IgD-negative memory B cell (primary cell): ENCODE data around the gene ARRB1. TPM values are rescaled to one million over a fixed set of nuclear protein-coding genes. Genes with fewer than 3 reads are reported as not detected.
"Not testable (repeated sequence)": the region's sequence is repeated elsewhere in the genome, so short reads cannot be mapped to it uniquely, and the experiment has no call there.

ENCODE experiments used
- H3K27ac Mint-ChIP-seq, 3 donors: one replicate each; pipeline ENCODE4 v1.8.0; 2020 to 2022; ENCODE audit warnings: mild to moderate bottlenecking in 3 of 3, mixed read lengths in 3 of 3, moderate library complexity in 1 of 3
- H3K27me3 Mint-ChIP-seq: one replicate; pipeline ENCODE4 v1.8.0; 2021; ENCODE audit warnings: mixed read lengths
- H3K36me3 Mint-ChIP-seq: one replicate; pipeline ENCODE4 v1.8.0; 2020; ENCODE audit warnings: mild to moderate bottlenecking, mixed read lengths
- H3K4me1 Mint-ChIP-seq, 3 donors: one replicate each; pipeline ENCODE4 v1.8.0; 2020 to 2022; ENCODE audit warnings: mixed read lengths in 3 of 3, mild to moderate bottlenecking in 1 of 3
- H3K4me3 Mint-ChIP-seq, 4 donors: one replicate each; pipeline ENCODE4 v1.8.0; 2020 to 2022; ENCODE audit warnings: mild to moderate bottlenecking in 4 of 4, mixed read lengths in 4 of 4, moderate library complexity in 3 of 4
- H3K9me3 Mint-ChIP-seq, 3 donors: one replicate each; pipeline ENCODE4 v1.8.0; 2020 to 2021; ENCODE audit warnings: mixed read lengths in 3 of 3, mild to moderate bottlenecking in 1 of 3
- polyA plus RNA-seq: library from polyadenylated mRNA; unstranded; fragments of 300-500 nt; fragmentation: Illumina TruSeq; gene quantifications from one replicate; pipeline ENCODE4 v1.2.3, GENCODE V29; 2021

The ARRB1 gene
- polyA plus RNA-seq, 1 donor from 2014 or later, result 3.0 TPM

DNA sequence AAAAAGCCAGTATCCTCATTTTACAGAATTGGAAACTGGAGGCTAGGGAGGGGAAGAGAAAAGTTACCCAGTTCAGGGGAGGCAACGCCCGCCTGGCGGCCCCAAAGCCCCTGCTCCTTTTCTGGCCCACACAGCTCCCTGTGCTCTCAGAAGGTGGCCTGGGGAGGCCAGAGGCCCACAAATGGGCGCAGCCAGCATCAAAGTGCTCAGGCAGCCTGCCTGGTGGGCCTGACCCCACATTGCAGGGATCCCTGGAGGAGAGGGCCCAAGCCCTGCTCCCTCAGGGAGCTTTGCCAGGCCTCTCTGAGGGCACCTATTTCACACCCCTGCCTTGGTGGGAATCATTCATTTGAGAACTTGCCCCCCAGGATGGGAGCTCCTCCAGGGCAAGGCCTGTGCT lies 42.5 kb downstream of the ARRB1 start:
- no peak overlapping the region for H3K4me3 Mint-ChIP-seq
- peaks cover 0 to 2% (median 0%) of the 10 kb centered on the region in 3 donors for H3K9me3 Mint-ChIP-seq
- no peak overlapping the region for H3K27ac Mint-ChIP-seq
- no peaks in the 10 kb centered on the region for H3K36me3 Mint-ChIP-seq
- H3K4me1 Mint-ChIP-seq, result no peaks in the 10 kb centered on the region
- H3K27me3 Mint-ChIP-seq, result peaks cover 3% of the 10 kb centered on the region

DNA sequence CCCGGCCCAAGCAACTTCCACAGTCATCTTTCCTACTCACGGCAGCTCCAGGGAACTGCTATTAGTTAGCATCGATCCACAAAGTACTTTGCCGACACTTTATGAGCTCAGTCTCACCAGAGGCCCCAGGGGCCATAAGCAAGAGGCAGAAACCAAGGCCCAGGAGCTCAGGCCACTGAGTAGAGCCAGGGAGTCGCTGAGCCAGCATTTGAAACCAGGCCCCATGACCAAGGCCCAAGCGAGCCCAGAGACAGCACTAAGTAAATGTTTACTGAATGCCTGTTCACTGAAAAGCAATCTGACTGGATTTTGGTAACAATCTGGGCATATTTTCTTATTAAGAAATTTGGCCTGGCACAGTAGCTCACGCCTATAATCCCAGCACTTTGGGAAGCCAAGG lies 43.3 kb downstream of the ARRB1 start:
- Mint-ChIP-seq H3K27me3 (peaks cover 3% of the 10 kb centered on the region), H3K4me1 (no peaks in the 10 kb centered on the region), H3K4me3 (no peak overlapping the region), H3K27ac (no peak overlapping the region), H3K9me3 (peaks cover 0 to 2% (median 0%) of the 10 kb centered on the region in 3 donors), H3K36me3 (no peaks in the 10 kb centered on the region)

DNA sequence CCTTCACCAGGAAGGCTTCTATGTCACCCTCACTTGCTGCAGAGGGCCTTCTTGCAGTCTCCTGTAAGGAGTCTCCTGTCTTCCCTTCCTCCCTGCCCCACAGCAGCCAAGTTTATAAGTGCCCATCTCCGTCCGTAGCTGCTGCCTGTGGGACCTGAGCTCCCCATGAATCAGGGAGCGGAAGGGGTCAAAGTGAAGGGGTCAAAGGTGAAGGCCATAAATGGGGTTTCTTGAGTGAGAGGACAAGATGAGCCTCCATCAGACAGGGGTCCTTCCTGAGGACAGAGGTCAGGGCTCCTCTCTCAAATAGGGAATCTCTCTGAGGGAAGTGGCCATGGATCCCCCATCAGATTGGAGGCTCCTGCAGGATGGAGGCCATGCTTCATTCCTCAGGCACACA lies 44.4 kb downstream of the ARRB1 start:
- Mint-ChIP-seq H3K9me3 (no peaks in the 10 kb centered on the region), H3K4me1 (no peaks in the 10 kb centered on the region), H3K4me3 (no peak overlapping the region), H3K27ac (no peak overlapping the region), H3K27me3 (peaks cover 3% of the 10 kb centered on the region), H3K36me3 (no peaks in the 10 kb centered on the region)

DNA sequence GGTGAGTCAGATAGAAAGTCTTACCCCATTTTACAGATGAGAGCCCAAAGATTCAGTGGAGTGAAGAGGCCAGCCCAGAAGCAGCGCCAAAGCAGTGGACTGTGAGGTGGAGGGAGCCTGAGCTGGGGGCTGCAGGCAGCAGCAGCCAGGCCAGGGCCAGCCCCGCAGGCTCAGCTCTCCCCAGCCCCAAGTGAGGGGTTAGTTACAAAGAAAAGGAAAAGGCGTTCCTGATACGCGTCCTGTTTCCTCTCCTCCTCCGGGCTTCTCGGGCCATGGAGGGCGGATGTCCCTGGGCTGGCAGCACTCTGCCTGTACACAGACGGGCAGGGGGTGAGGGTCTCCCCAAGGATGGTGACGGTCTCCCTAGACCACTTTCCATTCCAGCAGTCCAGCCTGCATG lies 44.9 kb downstream of the ARRB1 start:
- Mint-ChIP-seq H3K9me3 (no peaks in the 10 kb centered on the region), H3K4me1 (no peaks in the 10 kb centered on the region), H3K4me3 (no peak overlapping the region), H3K27ac (no peak overlapping the region), H3K36me3 (no peaks in the 10 kb centered on the region), H3K27me3 (peaks cover 3% of the 10 kb centered on the region)

DNA sequence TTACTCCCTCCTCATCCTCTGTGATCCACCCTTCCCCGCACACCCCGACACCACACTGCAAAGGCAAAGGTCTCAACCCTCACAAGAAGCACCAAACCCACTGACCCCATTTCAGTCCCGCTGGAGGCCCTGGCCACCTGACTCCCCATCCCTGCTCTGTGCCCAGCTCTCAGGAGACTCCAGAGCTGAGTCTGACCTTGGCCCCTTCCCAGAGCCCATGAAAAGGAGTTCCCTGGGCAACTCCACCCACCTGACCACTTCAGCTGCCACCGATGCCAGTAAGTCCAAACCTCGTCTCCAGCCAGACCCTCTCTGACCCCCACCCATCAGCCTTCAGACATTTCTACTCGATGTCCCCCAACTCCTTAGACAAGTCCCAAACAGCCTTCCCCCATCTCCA lies 45.5 kb downstream of the ARRB1 start:
- Mint-ChIP-seq H3K4me1 (no peaks in the 10 kb centered on the region), H3K27me3 (peaks cover 3% of the 10 kb centered on the region), H3K27ac (no peak overlapping the region), H3K4me3 (no peak overlapping the region), H3K9me3 (no peaks in the 10 kb centered on the region), H3K36me3 (no peaks in the 10 kb centered on the region)

DNA sequence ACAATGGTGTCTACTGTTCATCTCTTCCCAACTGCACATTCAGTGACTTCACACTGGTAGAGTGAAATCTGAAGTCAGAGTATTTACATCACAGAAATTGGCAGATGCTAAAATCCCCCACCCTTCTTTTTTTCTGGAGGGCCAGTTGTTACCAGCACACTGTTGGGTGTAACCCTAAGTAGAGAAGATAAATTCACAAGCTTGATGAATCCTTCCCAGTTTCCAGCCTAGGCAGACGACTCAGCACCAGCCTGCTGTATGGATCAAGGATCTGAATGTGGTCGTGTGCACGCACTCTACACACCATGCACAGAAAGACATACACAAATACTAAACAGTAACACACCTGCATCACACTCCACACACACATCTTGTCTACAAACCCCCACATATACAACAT lies 46.0 kb downstream of the ARRB1 start:
- H3K4me3 Mint-ChIP-seq, result peak overlapping the region in 1 of 4 donors; percentile 70

DNA sequence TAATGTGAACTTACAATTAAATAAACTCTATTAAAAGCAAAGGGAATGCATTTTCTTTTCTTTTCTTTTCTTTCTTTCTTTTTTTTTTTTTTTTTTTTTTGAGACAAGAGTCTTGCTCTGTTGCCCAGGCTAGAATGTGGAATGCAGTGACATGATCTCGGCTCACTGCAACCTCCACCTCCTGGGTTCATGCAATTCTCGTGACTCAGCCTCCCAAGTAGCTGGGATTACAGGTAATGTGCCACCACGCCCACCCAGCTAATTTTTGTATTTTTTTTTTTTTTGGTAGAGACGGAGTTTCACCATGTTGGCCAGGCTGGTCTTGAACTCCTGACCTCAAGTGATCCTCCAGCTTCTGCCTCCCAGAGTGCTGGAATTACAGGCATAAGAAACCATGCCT lies 46.5 kb downstream of the ARRB1 start:
- H3K4me3 Mint-ChIP-seq, H3K27me3 Mint-ChIP-seq, H3K9me3 Mint-ChIP-seq, H3K27ac Mint-ChIP-seq, H3K36me3 Mint-ChIP-seq, H3K4me1 Mint-ChIP-seq: not testable (repeated sequence)

More for the DNA sequence above, 46.0 kb downstream of the ARRB1 start:
- Mint-ChIP-seq H3K27me3 (peaks cover 3% of the 10 kb centered on the region), H3K36me3 (no peaks in the 10 kb centered on the region), H3K27ac (no peak overlapping the region), H3K9me3 (no peaks in the 10 kb centered on the region), H3K4me1 (no peaks in the 10 kb centered on the region)

DNA sequence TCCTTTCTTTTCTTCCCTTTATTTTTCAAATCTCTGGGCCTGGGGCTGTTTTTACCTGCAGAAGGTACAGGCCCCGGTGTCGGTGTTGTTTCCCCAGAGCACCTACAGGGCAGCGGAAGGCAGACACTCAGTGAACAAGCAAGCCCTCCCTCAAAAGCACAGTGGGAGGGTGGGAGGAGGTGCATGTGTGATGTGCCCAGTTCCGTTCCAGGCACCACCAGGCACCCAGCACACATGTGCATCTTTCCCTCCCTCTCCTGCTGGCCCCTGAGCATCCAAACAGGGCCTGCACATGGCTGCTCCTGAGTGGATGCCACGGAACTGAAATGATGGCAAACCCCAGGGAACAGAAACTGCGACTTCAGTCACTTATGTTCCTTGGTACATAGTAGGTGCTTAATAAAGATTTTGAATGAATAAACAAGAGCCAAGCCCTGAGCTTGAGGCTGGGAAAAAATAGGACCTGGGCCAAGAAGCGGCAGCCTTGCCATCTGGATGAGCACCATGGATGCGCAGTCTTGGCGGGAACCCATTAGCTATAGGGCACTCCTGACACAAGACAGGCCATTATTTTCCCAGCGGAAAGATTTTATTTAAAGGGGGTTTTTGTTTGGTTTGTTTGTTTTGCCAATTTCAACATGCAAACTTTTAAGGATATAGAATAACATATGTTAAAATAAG lies 47.8 kb downstream of the ARRB1 start:
- Mint-ChIP-seq H3K9me3 (no peaks in the 10 kb centered on the region), H3K27me3 (peaks cover 2% of the 10 kb centered on the region), H3K4me3 (no peak overlapping the region), H3K27ac (no peak overlapping the region), H3K36me3 (no peaks in the 10 kb centered on the region), H3K4me1 (peaks cover 0 to 1% (median 0%) of the 10 kb centered on the region in 3 donors)

DNA sequence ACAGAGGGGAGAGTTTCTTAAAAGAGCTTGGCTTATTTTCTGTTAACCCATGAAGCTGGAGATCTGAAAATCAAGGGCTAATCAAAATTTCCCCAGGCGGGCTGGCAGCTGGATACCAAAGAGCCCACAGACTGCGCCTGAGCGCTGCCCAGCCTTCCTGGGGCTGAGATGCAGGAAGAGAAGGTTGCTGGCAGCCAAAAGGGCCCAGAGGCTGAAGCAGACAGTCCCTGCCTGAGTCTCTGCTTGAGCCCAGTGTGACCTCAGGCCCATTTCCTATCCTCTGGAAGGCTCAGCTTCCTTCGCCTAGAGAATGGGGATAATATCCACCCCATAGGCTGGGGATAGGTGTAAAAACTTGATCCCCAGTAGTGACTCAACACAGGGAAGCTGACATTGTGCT lies 49.1 kb downstream of the ARRB1 start:
- H3K4me3 Mint-ChIP-seq, result no peak overlapping the region
- H3K27ac Mint-ChIP-seq, result no peak overlapping the region
- H3K4me1 Mint-ChIP-seq, result peaks cover 0 to 1% (median 0%) of the 10 kb centered on the region in 3 donors
- no peaks in the 10 kb centered on the region for H3K36me3 Mint-ChIP-seq
- peaks cover 2% of the 10 kb centered on the region for H3K27me3 Mint-ChIP-seq
- no peaks in the 10 kb centered on the region for H3K9me3 Mint-ChIP-seq

DNA sequence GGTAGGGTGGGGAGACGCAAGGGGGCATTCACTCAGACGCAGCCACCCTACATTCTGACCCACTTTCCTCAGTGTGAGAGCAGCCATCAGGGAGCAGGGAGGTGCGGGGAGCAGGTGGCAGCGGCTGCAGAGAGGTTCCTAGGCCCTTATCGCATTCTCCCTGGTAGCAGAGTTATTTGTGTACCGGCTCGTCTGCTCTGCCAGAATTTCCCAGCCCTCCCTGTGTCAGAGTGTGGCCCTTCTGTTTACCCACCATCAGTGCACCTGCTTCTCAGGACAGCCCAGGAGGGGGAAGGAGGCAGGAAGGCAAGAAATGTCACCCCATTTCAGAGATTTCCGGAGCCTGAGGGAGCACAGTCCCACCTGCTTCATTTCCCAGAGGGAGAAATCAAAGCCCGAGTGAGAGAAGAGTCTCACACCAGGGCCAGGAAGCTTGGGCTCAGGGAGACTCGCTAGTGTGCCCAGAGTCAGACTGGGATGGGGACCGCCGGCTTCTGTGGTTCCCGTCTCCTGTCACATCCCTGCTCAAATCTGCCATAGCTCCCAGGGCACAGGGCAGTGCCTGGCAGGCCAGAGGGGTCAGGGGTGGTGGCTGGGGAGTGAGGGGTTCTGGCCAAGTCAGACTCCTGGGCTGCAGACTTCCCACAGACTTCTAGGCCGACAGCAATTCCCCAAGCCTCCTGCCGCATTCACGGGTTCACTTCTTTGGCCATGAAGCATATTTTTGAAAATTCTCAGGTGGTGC lies 49.7 kb downstream of the ARRB1 start:
- Mint-ChIP-seq H3K27me3 (peaks cover 2% of the 10 kb centered on the region), H3K4me3 (no peak overlapping the region), H3K36me3 (no peaks in the 10 kb centered on the region), H3K9me3 (peaks cover 0 to 3% (median 0%) of the 10 kb centered on the region in 3 donors), H3K4me1 (peaks cover 0 to 1% (median 0%) of the 10 kb centered on the region in 3 donors), H3K27ac (no peak overlapping the region)

DNA sequence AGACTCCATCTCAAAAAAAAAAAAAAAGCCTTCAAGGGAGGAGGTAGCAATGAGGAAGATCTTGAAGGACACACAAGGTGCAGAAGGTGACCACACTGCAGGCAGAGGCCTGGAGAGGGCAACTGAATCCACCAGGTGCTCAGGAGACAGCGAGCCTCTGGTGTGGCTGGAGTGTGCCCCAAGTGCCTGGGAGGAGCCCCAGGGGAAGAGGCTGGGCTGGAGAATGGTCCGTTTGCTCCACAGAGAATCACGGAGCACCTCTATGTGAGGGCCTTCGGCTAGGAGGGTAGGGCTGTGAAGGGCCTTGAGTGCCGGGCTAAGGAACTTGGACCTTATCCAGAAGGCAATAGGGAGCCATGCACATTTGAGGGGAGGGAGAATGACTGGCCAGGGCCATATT lies 50.3 kb downstream of the ARRB1 start:
- no peak overlapping the region for H3K4me3 Mint-ChIP-seq
- no peak overlapping the region for H3K27ac Mint-ChIP-seq
- peaks cover 2% of the 10 kb centered on the region for H3K27me3 Mint-ChIP-seq
- H3K4me1 Mint-ChIP-seq, result peaks cover 0 to 1% (median 0%) of the 10 kb centered on the region in 3 donors
- H3K9me3 Mint-ChIP-seq, result peaks cover 0 to 3% (median 0%) of the 10 kb centered on the region in 3 donors
- H3K36me3 Mint-ChIP-seq, result no peaks in the 10 kb centered on the region

DNA sequence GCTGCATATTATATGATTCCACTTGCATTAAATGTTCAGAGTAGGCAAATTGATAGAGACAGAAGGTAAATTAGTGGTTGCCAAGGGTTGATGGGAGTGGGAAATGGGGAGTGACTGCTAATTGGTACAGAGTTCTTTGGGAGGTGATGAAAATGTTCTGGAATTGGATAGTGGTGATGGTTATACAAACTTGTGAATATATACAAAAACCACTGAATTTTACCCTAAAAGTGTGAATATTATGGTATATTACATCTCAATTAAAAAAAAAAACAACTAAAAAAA lies 52.5 kb downstream of the ARRB1 start:
- peaks cover 0 to 1% (median 0%) of the 10 kb centered on the region in 3 donors for H3K4me1 Mint-ChIP-seq
- H3K9me3 Mint-ChIP-seq, result peaks cover 0 to 3% (median 0%) of the 10 kb centered on the region in 3 donors
- no peak overlapping the region for H3K27ac Mint-ChIP-seq
- H3K4me3 Mint-ChIP-seq, result no peak overlapping the region
- H3K36me3 Mint-ChIP-seq, result no peaks in the 10 kb centered on the region
- H3K27me3 Mint-ChIP-seq, result no peaks in the 10 kb centered on the region

DNA sequence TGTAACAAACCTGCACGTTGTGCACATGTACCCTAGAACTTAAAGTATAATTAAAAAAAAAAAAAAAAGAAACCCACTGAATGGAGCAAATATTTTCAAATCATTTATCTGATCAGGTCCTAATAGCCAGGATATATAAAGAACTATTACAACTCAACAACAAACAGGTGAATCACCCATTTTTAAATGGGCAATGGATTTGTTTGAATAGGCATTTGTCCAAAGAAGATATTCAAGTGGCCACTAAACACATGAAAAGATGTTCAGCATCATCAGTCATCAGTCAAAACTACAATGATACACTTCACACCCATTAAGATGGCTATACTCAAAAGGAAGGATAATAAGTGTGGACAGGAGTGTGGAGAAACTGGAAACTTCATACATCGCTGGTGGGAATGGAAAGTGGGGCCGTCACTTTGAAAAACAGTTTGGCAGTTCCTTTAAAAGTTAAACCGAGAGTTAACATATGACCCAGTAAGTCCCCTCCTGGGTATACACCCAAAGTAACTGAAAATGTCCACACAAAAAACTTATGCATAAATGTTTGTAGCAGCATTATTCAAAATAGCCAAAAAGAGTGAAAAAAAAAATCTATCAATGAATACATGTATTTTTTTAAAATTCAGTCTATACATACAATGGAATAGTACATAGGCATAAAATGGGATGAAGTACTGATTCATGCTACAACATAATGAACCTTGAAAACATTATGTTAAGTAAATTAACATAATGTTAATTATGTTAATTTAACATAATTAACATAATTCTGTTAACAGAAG lies 53.1 kb downstream of the ARRB1 start:
- H3K9me3 Mint-ChIP-seq, result peaks cover 0 to 3% (median 0%) of the 10 kb centered on the region in 3 donors
- H3K4me1 Mint-ChIP-seq, result peaks cover 0 to 1% (median 0%) of the 10 kb centered on the region in 3 donors
- no peak overlapping the region for H3K4me3 Mint-ChIP-seq
- H3K36me3 Mint-ChIP-seq, result peaks cover 1% of the 10 kb centered on the region
- no peak overlapping the region for H3K27ac Mint-ChIP-seq
- peaks cover 5% of the 10 kb centered on the region for H3K27me3 Mint-ChIP-seq

DNA sequence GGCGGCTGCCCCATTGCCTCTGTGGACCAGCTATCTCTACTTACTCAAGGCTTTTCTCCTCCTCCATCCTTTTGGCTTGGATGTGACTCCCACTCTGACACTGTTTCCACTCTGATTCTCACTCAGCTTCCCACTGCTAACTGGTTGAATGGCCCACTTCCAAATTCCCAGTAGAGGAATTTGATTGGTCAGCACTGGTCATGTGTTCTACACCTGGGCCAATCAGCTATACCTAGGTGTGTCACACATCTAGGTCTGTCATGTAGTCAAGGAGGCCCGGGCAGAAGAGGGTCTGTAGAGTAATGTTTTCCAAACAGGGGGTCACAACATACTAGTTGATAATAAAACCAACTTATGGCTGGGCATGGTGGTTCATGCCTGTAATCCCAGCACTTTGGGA lies 57.6 kb downstream of the ARRB1 start:
- peaks cover 18% of the 10 kb centered on the region for H3K27me3 Mint-ChIP-seq
- peaks cover 1% of the 10 kb centered on the region for H3K36me3 Mint-ChIP-seq
- no peaks in the 10 kb centered on the region for H3K4me1 Mint-ChIP-seq
- peaks cover 0 to 3% (median 0%) of the 10 kb centered on the region in 3 donors for H3K9me3 Mint-ChIP-seq
- no peak overlapping the region for H3K27ac Mint-ChIP-seq
- no peak overlapping the region for H3K4me3 Mint-ChIP-seq

DNA sequence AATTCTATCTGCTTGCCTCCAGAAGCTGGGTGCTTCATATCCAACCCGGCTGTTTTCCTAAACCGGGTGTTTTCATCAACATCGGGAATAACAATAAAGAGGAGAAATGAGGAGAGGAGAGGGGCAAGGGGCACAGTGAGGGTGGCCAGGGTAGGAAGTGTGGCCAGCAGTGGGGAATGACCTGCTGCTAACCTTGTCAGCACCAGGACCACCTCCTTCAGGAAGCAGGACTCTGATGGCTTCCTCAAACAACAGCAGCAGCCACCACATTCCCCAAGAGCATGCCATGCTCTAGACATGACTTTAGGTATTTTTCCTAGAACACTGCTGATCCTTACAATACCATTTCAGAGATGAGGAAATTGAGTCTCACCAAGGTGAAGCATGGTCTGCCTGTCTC lies 58.5 kb downstream of the ARRB1 start:
- H3K27me3 Mint-ChIP-seq, result peaks cover 22% of the 10 kb centered on the region
- peaks cover 0 to 3% (median 0%) of the 10 kb centered on the region in 3 donors for H3K9me3 Mint-ChIP-seq
- no peak overlapping the region for H3K27ac Mint-ChIP-seq
- H3K36me3 Mint-ChIP-seq, result peaks cover 3% of the 10 kb centered on the region
- no peak overlapping the region for H3K4me3 Mint-ChIP-seq
- no peaks in the 10 kb centered on the region for H3K4me1 Mint-ChIP-seq
